K562 treated with DMSO at 1 percent for 48 hours (cell line): ENCODE measurements around the gene IQCM. TPM values are rescaled to one million over a fixed set of nuclear protein-coding genes. Genes with fewer than 3 reads are reported as not detected.

Experiments used
- total RNA-seq: library from RNA; unstranded; fragments of 300-600 nt; gene quantifications from 2 replicates; pipeline ENCODE4 v1.2.3, GENCODE V29; 2022; ENCODE audit warnings: low replicate concordance; ENCODE audit errors: extremely low read depth

The IQCM gene
- not detected in 2 replicates for total RNA-seq

DNA sequence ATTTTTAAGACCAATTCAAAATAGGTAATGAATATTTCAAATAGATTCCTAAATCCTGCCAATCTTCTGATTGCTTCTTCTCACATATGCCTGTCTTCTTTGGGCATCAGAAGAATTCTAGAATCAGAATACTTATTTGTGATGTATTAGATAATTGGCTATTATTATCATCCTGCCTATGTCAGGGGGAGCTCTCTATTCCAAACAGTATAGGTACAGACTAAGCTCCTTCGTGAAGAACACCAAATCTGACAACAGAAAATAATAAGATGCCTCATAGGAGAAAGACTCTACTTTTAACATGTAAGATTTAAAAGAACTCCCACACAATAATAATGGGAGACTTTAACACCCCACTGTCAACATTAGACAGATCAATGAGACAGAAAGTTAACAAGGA lies at the start of gene IQCM:
Gene IQCM, minus strand, starts transcription at position 101 of the 400 bp plus-strand sequence. CDS start 73,152 bp downstream, outside the sequence.

